K562 (cell line): ENCODE data around the gene TIFAB. TPM values are rescaled to one million over a fixed set of nuclear protein-coding genes. Genes with fewer than 3 reads are reported as not detected.
A peak's percentile ranks its signal among the peaks of the same experiment; 100 is the strongest.

Source experiments
- ATAC-seq: fragments of 200-7000 bp; cut with Tn5 transposase; 3 replicates; pipeline ENCODE4 v1.9.1; 2020; ENCODE audit warnings: moderate library complexity
- BruUV-seq: library from RNA; stranded (reverse); fragments of 400-500 nt; replicated peaks from 2 replicates; lab custom pipeline; 2021; lab: Mats Ljungman, UMichigan
- CTCF ChIA-PET: fragments of 300-600 bp; formaldehyde crosslinking; extraction: SDS; loops from one replicate; lab custom pipeline; 2021; ENCODE audit warnings: low intra/inter-chr PET ratio; lab: Yijun Ruan, JAX
- POLR2A ChIA-PET: fragments of 300-600, 350-650 bp; sonication (Branson Sonifier 250); formaldehyde crosslinking; extraction: SDS; loops from one replicate; lab custom pipeline; 2021; ENCODE audit warnings: antibody characterized with exemption, inconsistent platforms; lab: Yijun Ruan, JAX
- DNase-seq, 4 experiments: peaks; one replicate each; pipeline versions ENCODE4 v3.0.0 to v3.0.0-alpha.2; 2011 to 2018; ENCODE audit warnings: low spot score in 3 of 4, mixed read lengths in 3 of 4; ENCODE audit errors: extremely low read depth in 1 of 4
- FAIRE-seq: peaks from 2 replicates; lab custom pipeline; 2011; peaks lifted over from hg19 to GRCh38; lab: Jason Lieb, UNC
- H2AFZ ChIP-seq: 2 replicates; pipeline ENCODE4 v1.6.0; 2011; ENCODE audit warnings: low read depth, low read length, control low read depth, inconsistent platforms
- H3K27ac ChIP-seq: fragments of 200-600 bp; 3 replicates; pipeline ENCODE4 v1.8.0; 2011; ENCODE audit warnings: low read depth, mild to moderate bottlenecking, control low read depth, inconsistent platforms, low read length, moderate library complexity, mixed read lengths; ENCODE audit errors: extremely low read depth
- H3K27me3 ChIP-seq, 2 experiments: fragments of 300-600 bp in 1 of 2; 2 replicates in 1 of 2; 3 replicates in 1 of 2; pipeline versions ENCODE4 v1.6.0 to v1.8.0; 2011; ENCODE audit warnings: inconsistent platforms in 2 of 2, low read length in 2 of 2, mild to moderate bottlenecking in 1 of 2, mixed read lengths in 1 of 2, moderate library complexity in 1 of 2; ENCODE audit not compliant: control insufficient read depth in 2 of 2, insufficient read depth in 2 of 2
- H3K36me3 ChIP-seq: fragments of 300-600 bp; 3 replicates; pipeline ENCODE4 v1.8.0; 2011; ENCODE audit warnings: mild to moderate bottlenecking, low read length, inconsistent platforms; ENCODE audit not compliant: control insufficient read depth, insufficient read depth
- H3K4me1 ChIP-seq, 2 experiments: fragments of 200-600 bp in 1 of 2; replicated peaks in 1 of 2; 2 replicates in 1 of 2; 3 replicates in 1 of 2; pipeline versions ENCODE4 v1.5.1 to v1.8.0; 2011; ENCODE audit warnings: inconsistent platforms in 2 of 2, low read length in 2 of 2, mild to moderate bottlenecking in 1 of 2, mixed read lengths in 1 of 2, moderate library complexity in 1 of 2; ENCODE audit not compliant: control insufficient read depth in 2 of 2, insufficient read depth in 2 of 2
- H3K4me2 ChIP-seq: 2 replicates; pipeline ENCODE4 v1.6.1; 2011; ENCODE audit warnings: low read length, control low read depth, inconsistent platforms, mixed read lengths; ENCODE audit not compliant: insufficient read depth
- H3K4me3 ChIP-seq: fragments of 200-600 bp; sonication (generic), shearing (Covaris generic); 2 replicates; pipeline ENCODE4 v1.5.1; 2016; ENCODE audit warnings: control low read depth, inconsistent platforms
- H3K79me2 ChIP-seq: fragments of 200-600 bp; 3 replicates; pipeline ENCODE4 v1.8.0; 2011; ENCODE audit warnings: low read length, inconsistent platforms; ENCODE audit not compliant: control insufficient read depth, insufficient read depth
- H3K9ac ChIP-seq, 2 experiments: 2 replicates each; pipeline versions ENCODE4 v1.6.0 to v1.6.1; 2011; ENCODE audit warnings: low read depth in 2 of 2, low read length in 2 of 2, control low read depth in 1 of 2, inconsistent platforms in 1 of 2, mild to moderate bottlenecking in 1 of 2, mixed read lengths in 1 of 2; ENCODE audit not compliant: insufficient read depth in 1 of 2
- H3K9me1 ChIP-seq: one replicate; pipeline ENCODE4 v1.6.0; 2011; ENCODE audit warnings: inconsistent platforms, mild to moderate bottlenecking, low read length, moderate library complexity; ENCODE audit not compliant: control insufficient read depth, insufficient read depth
- H3K9me3 ChIP-seq: replicated peaks from 2 replicates; pipeline ENCODE4 v1.5.1; 2011; ENCODE audit warnings: low read depth, low read length, inconsistent platforms; ENCODE audit not compliant: control insufficient read depth, insufficient read depth
- H4K20me1 ChIP-seq: replicated peaks from 2 replicates; pipeline ENCODE4 v1.6.1; 2011; ENCODE audit warnings: low read length, inconsistent platforms, mixed read lengths; ENCODE audit not compliant: control insufficient read depth, insufficient read depth
- ETS2 ChIP-seq: IDR thresholded peaks from 2 replicates; pipeline ENCODE4 v1.6.1; 2016; ENCODE audit warnings: borderline replicate concordance, missing genetic modification characterization, mild to moderate bottlenecking, moderate library complexity, missing compliant biosample characterization; ENCODE audit not compliant: poor library complexity, severe bottlenecking
- EWSR1 ChIP-seq: fragments of 450-650 bp; IDR thresholded peaks from 2 replicates; pipeline ENCODE4 v1.6.1; 2018; ENCODE audit warnings: borderline replicate concordance, mild to moderate bottlenecking, low read depth, moderate library complexity; ENCODE audit not compliant: partially characterized antibody
- FOXJ2 ChIP-seq: fragments of 200-800 bp; sonication (Bioruptor generic); IDR thresholded peaks from 2 replicates; pipeline ENCODE4 v1.6.1; 2016; ENCODE audit warnings: missing genetic modification characterization, missing compliant biosample characterization
- JUN ChIP-seq, 2 experiments: sonication (generic) in 1 of 2; formaldehyde crosslinking in 1 of 2; IDR thresholded peaks; 2 replicates each; pipeline versions ENCODE4 v1.6.1 to v1.8.0; 2012 to 2022; ENCODE audit warnings: borderline replicate concordance in 2 of 2, mild to moderate bottlenecking in 2 of 2, improper control_type of control experiment in 1 of 2, low read depth in 1 of 2, low read length in 1 of 2, missing genetic modification reagents in 1 of 2
- KDM2B ChIP-seq: fragments of 250-450 bp; sonication (Bioruptor Pico); IDR thresholded peaks from 2 replicates; pipeline ENCODE4 v1.8.0; 2021; ENCODE audit warnings: mild to moderate bottlenecking, moderate library complexity
- KHSRP ChIP-seq: fragments of 450-650 bp; IDR thresholded peaks from 2 replicates; pipeline ENCODE4 v1.6.1; 2017
- LEF1 ChIP-seq: fragments of 450-650 bp; IDR thresholded peaks from 2 replicates; pipeline ENCODE4 v1.6.1; 2016; ENCODE audit warnings: mild to moderate bottlenecking
- MAX ChIP-seq: sonication (generic); formaldehyde crosslinking; IDR thresholded peaks from 2 replicates; pipeline ENCODE4 v1.9.0; 2022; ENCODE audit warnings: mild to moderate bottlenecking, missing genetic modification reagents
- POLR2H ChIP-seq: IDR thresholded peaks from 2 replicates; pipeline ENCODE4 v1.6.1; 2016; ENCODE audit warnings: missing genetic modification characterization, low read depth, mild to moderate bottlenecking, control low read depth, missing compliant biosample characterization, moderate library complexity
- RNF219 ChIP-seq: fragments of 250-450 bp; sonication (Bioruptor Pico); IDR thresholded peaks from 2 replicates; pipeline ENCODE4 v1.5.0; 2022; ENCODE audit warnings: mild to moderate bottlenecking
- SMAD3 ChIP-seq: fragments of 450-650 bp; formaldehyde crosslinking; conservative IDR thresholded peaks from 2 replicates; pipeline ENCODE4 v1.4.0; 2020; ENCODE audit warnings: mild to moderate bottlenecking
- ZBTB1 ChIP-seq: sonication (generic); formaldehyde crosslinking; IDR thresholded peaks from 2 replicates; pipeline ENCODE4 v1.8.1; 2023; ENCODE audit warnings: missing genetic modification reagents, low read depth, mild to moderate bottlenecking, borderline replicate concordance
- ZBTB7A ChIP-seq: IDR thresholded peaks from 2 replicates; pipeline ENCODE4 v1.6.1; 2011; ENCODE audit warnings: low read depth, mild to moderate bottlenecking, low read length, moderate library complexity, borderline replicate concordance; ENCODE audit not compliant: control insufficient read depth
- ZNF280B ChIP-seq: fragments of 250-450 bp; sonication (Bioruptor Pico); IDR thresholded peaks from 2 replicates; pipeline ENCODE4 v1.5.1; 2021; ENCODE audit warnings: mild to moderate bottlenecking
- WGBS: fragments of 100-300 bp; shearing (Covaris generic); methylation state at CpG from one replicate; pipeline ENCODE4 v1.1.6; 2016; ENCODE audit warnings: low coverage, mixed read lengths; ENCODE audit not compliant: insufficient coverage; ENCODE audit errors: missing lambda C conversion rate; 5-methylcytosine and 5-hydroxymethylcytosine counted together
- in situ Hi-C: fragments of 300-500 bp; cut with MboI; formaldehyde crosslinking; loops from 4 replicates; pipeline ENCODE4 v1.15.0; 2018; ENCODE audit warnings: inconsistent platforms, mixed read lengths
- intact Hi-C: fragments of 100-400 bp; cut with micrococcal nuclease; formaldehyde crosslinking; loops from 2 replicates; pipeline ENCODE4 v1.14.2; 2022
- polyA plus RNA-seq, 8 experiments: library from polyadenylated mRNA; depleted of rRNA in 4 of 8; stranded (reverse) in 5 of 8; unstranded in 3 of 8; fragments of >200 nt; fragmentation: Nextera tagmentation in 2 of 8; fragmentation: Illumina TruSeq in 1 of 8; extraction: Ambion mirVana in 2 of 8; extraction: Trizol in 1 of 8; gene quantifications; 2 replicates each; pipeline versions ENCODE4 v1.2.1 to v1.2.3, GENCODE V29; 2011 to 2014; ENCODE audit warnings: inconsistent platforms in 1 of 8, missing spikeins in 1 of 8
- total RNA-seq, 7 experiments: library from RNA; depleted of rRNA in 6 of 7; stranded (reverse); fragments of >200 nt in 6 of 7; fragmentation: Illumina TruSeq in 2 of 7; extraction: Trizol in 2 of 7; gene quantifications; 2 replicates each; pipeline versions ENCODE4 v1.2.1 to v1.2.3, GENCODE V29; 2011 to 2021; ENCODE audit warnings: low replicate concordance in 1 of 7

Gene TIFAB
- total and polyA plus RNA-seq, 9 of the 15 experiments (the other 6 are each of a cell fraction or from before 2014, with no cell fraction given), result not detected

GRCh38 chr5:135398855-135399793, 53.0 kb downstream of the TIFAB start, which contains the start of gene MACROH2A1:
Gene MACROH2A1, minus strand, starts transcription at chr5:135399231. Its CDS starts 10,138 bp downstream, at chr5:135389093.
- DNase-seq, result peak; percentile 88 to 91 (median 89)
- peak within 1 kb of the TSS; percentile 83 for H3K4me2 ChIP-seq
- ChIA-PET CTCF (no interaction called here), POLR2A (interaction anchor here (0.7 to 1.4 kb wide), 5 partner anchors 7 to 37 kb away, joined by 3 to 4 read pairs (median 3); no protein-coding TSS in a partner anchor)
- no peaks in the 10 kb centered on the region for H3K9me3 ChIP-seq
- FAIRE-seq, result no peak
- intact Hi-C loops, result no loop called here
- peak within 1 kb of the TSS; percentile 96 for H2AFZ ChIP-seq
- peaks cover 30 to 44% of the 10 kb centered on the region in 2 experiments for H3K4me1 ChIP-seq
- 4% methylated on average over 50 of the region's 109 CpGs for whole genome bisulfite sequencing
- H3K9ac ChIP-seq, result peak within 1 kb of the TSS; percentile 88 to 98
- H3K79me2 ChIP-seq, result peaks cover 55% of the 10 kb centered on the region
- ATAC-seq, result peak; percentile 89
- H4K20me1 ChIP-seq, result peaks cover 33% of the 10 kb centered on the region
- H3K9me1 ChIP-seq, result peaks cover 10% of the 10 kb centered on the region
- H3K27me3 ChIP-seq, result no peaks in the 10 kb centered on the region
- peak within 1 kb of the TSS; percentile 89 for H3K27ac ChIP-seq
- in situ Hi-C loops, result no loop called here
- BruUV-seq, result no TSS peak
- peak within 1 kb of the TSS; percentile 88 for H3K4me3 ChIP-seq
- peaks cover 17% of the 10 kb centered on the region for H3K36me3 ChIP-seq
- TF ChIP-seq EWSR1 (no peak), RNF219 (no peak), KDM2B (CRISPR knock-in tag) (no peak; the same call in 1 of the 2 replicates), MAX (CRISPR knock-in tag) (0 out of 2 replicates have a peak, but pooled peaks have one; percentile 21), ETS2 (tag) (no peak), SMAD3 (CRISPR knock-in tag) (no peak), ZNF280B (no peak), POLR2H (tag) (peak; percentile 90), LEF1 (no peak), FOXJ2 (peak; percentile 30; the same call in 1 of the 2 replicates), ZBTB1 (CRISPR knock-in tag) (peak; percentile 79), JUN (IDR thresholded peaks at IDR 0.05; ENCODE audit: borderline replicate concordance, low read depth, low read length) (0 out of 2 replicates have a peak, but pooled peaks have one; percentile 18), JUN (CRISPR knock-in tag; IDR thresholded peaks at IDR 0.05; ENCODE audit: borderline replicate concordance) (no peak), ZBTB7A (0 out of 2 replicates have a peak, but pooled peaks have one; percentile 62), KHSRP (no peak)
